Measurements from ENCODE around the gene KSR2.
"Not testable (repeated sequence)": the region's sequence is repeated elsewhere in the genome, so short reads cannot be mapped to it uniquely, and the experiment has no call there.

KSR2 gene

DNA sequence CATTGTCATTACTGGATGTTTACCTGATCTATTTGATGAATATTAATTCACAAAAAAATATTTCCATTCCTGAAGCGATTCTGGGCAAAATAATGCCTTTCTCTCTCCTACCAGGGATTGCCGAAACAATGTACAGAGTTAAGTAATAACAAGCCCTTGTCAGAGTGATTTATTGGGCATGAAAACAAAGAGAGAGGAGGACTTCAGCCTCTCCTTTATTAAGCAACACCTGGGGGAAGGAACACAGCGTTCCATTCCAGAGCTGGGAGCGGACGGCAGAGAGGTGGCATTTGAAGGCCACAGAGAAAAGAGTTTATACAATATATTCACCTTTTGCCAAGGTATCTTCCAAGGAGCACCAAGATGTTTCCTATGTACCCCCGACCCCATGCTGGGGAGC lies 165.8 kb downstream of the KSR2 start:
- no peak for DNase-seq (ENCODE audit: extremely low read depth, low read depth)
- TF ChIP-seq, protein P1, sequence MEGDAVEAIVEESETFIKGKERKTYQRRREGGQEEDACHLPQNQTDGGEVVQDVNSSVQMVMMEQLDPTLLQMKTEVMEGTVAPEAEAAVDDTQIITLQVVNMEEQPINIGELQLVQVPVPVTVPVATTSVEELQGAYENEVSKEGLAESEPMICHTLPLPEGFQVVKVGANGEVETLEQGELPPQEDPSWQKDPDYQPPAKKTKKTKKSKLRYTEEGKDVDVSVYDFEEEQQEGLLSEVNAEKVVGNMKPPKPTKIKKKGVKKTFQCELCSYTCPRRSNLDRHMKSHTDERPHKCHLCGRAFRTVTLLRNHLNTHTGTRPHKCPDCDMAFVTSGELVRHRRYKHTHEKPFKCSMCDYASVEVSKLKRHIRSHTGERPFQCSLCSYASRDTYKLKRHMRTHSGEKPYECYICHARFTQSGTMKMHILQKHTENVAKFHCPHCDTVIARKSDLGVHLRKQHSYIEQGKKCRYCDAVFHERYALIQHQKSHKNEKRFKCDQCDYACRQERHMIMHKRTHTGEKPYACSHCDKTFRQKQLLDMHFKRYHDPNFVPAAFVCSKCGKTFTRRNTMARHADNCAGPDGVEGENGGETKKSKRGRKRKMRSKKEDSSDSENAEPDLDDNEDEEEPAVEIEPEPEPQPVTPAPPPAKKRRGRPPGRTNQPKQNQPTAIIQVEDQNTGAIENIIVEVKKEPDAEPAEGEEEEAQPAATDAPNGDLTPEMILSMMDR (IDR thresholded peaks at IDR 0.05; ENCODE audit: low read depth, low read length, missing control alignments), result no peak

DNA sequence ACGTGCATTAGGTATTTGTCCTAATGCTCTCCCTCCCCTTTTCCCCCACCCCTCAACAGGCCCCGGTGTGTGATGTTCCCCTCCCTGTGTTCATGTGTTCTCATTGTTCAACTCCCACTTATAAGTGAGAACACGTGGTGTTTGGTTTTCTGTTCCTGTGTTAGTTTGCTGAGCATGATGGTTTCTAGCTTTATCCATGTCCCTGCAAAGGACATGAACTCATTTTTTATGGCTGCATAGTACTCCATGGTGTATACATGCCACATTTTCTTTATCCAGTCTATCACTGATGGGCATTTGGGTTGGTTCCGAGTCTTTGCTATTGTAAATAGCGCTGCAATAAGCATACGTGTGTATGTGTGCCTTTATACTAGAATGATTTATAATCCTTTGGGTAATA lies 168.1 kb downstream of the KSR2 start:
- not testable (repeated sequence) for DNase-seq (ENCODE audit: extremely low read depth, low read depth); H3K4me3 ChIP-seq (replicated peaks; ENCODE audit: low read depth, low read length)

More for the DNA sequence above, 165.8 kb downstream of the KSR2 start:
- no peak overlapping the region for H3K4me3 ChIP-seq (replicated peaks; ENCODE audit: low read depth, low read length)

DNA sequence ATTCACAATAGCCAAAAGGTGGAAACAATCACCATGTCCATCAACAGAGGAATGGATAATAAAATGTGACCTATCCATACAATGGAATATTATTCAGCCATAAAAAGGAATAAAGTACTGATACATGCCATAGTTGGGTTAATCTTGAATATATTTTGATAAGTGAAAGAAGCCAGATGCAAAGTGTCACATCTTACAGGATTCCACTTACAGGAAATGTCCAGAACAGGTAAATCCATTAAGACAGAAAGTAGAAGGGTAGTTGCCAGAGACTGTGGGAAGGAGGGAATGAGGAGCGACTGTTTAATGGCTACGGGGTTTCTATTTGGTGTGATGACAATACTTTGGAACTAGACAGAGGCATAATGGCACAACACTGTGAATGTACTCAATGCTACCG lies 171.6 kb downstream of the KSR2 start:
- no peak for DNase-seq (ENCODE audit: extremely low read depth, low read depth)
- no peak overlapping the region for H3K4me3 ChIP-seq (replicated peaks; ENCODE audit: low read depth, low read length)
- TF ChIP-seq, protein P1 (IDR thresholded peaks at IDR 0.05; ENCODE audit: low read depth, low read length, missing control alignments), result no peak

DNA sequence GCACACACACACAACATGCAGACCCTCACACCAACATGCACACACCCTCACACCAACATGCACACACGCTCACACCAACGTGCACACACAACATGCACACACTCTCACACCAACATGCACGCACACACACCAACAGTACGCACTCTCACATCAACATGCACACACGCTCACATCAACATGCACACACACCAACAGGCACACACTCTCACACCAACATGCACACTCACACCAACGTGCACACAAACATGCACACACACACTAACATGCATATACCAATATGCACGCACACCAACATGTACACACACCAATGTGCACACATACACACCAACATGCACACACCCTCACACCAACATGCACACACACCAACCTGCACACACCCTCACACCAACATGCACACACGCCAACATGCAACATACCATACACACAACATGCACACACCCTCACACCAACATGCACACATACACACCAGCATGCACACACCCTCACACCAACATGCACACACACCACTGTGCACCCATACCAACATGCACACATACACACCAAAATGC lies 175.8 kb downstream of the KSR2 start:
- DNase-seq (ENCODE audit: extremely low read depth, low read depth), result no peak
- TF ChIP-seq, protein P1 (IDR thresholded peaks at IDR 0.05; ENCODE audit: low read depth, low read length, missing control alignments), result no peak
- H3K4me3 ChIP-seq (replicated peaks; ENCODE audit: low read depth, low read length), result no peak overlapping the region

DNA sequence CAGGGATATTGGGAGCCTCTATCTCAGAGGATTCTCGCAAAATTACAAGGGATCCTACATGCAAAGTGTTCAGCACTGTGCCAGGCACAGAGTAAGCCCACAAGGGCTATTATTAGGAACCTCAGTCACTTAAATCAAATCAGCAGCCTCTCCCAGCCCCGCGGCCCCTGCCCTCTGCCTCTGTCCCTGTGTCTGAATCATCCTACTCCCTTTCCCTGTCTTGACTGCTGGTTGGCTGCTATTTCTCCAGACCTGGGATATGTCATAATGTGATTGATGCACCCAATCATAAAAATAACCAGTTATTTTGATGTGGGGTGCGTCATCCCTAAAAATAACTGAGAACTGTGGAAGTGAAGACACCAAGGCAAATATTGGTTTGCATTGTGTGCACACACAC lies 176.3 kb downstream of the KSR2 start:
- DNase-seq (ENCODE audit: extremely low read depth, low read depth), result no peak
- TF ChIP-seq, protein P1 (IDR thresholded peaks at IDR 0.05; ENCODE audit: low read depth, low read length, missing control alignments), result no peak
- H3K4me3 ChIP-seq (replicated peaks; ENCODE audit: low read depth, low read length), result no peak overlapping the region

DNA sequence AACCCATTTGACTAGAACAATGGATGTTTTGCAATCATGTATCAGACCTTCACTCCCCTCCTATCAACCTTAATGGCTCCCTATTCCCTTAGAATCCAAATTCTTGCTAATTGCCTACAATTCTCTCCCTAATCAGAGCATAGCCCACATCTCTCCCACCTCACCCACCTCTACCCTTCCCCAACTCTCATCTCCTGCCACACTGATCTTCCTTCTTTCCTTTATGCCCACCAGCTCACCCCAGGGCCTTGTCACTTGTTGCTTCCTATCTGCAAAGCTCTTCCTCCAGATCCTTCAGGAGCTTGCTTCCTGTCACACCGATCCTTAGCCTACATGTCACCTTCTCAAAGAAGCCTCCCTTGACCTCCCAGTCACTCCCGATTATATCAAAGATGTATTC lies 177.8 kb downstream of the KSR2 start:
- TF ChIP-seq, protein P1 (IDR thresholded peaks at IDR 0.05; ENCODE audit: low read depth, low read length, missing control alignments), result no peak

DNA sequence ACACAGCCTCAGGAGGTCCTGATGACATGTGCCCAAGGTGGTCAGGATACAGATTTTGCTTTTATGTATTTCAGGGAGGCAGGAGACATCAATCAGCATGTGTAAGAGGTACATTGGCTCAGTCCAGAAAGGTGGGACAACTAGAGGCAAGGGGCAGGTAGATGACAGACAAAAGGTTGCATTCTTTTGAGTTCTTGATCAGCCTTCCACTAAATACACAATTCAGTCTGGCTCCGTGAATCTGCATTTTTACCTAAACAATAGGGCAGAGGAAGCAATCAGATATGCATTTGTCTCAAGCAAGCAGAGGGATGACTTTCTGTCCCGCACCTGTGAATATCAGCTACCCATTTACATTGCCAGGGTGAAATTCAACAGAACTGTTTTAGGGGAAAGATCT lies 178.6 kb downstream of the KSR2 start:
- TF ChIP-seq, protein P1 (IDR thresholded peaks at IDR 0.05; ENCODE audit: low read depth, low read length, missing control alignments), result no peak
- no peak for DNase-seq (ENCODE audit: extremely low read depth, low read depth)

More for the DNA sequence above, 177.8 kb downstream of the KSR2 start:
- DNase-seq (ENCODE audit: extremely low read depth, low read depth), result no peak
- H3K4me3 ChIP-seq (replicated peaks; ENCODE audit: low read depth, low read length), result no peak overlapping the region

More for the DNA sequence above, 178.6 kb downstream of the KSR2 start:
- H3K4me3 ChIP-seq (replicated peaks; ENCODE audit: low read depth, low read length), result no peak overlapping the region

Measured in HFF-Myc (cell line).